Activated CD4-positive, alpha-beta memory T cell treated with anti-CD3 and anti-CD28 coated beads for 36 hours (primary cell): ENCODE measurements around the gene SRGAP1. TPM values are rescaled to one million over a fixed set of nuclear protein-coding genes. Genes with fewer than 3 reads are reported as not detected.

ENCODE experiments used
- CTCF ChIA-PET: fragments of 350-600 bp; sonication (Branson Sonifier 250); formaldehyde crosslinking; loops from one replicate; lab custom pipeline; 2021; ENCODE audit warnings: antibody characterized with exemption, inconsistent platforms; lab: Charles Lee
- POLR2A ChIA-PET: fragments of 350-600 bp; sonication (Branson Sonifier 250); formaldehyde crosslinking; loops from one replicate; lab custom pipeline; 2021; ENCODE audit warnings: antibody characterized with exemption; lab: Charles Lee
- DNase-seq: peaks from one replicate; pipeline ENCODE4 v3.0.0-alpha.2; 2020
- H3K27ac Mint-ChIP-seq: one replicate; pipeline ENCODE4 v1.8.0; 2021; ENCODE audit warnings: mixed read lengths
- H3K27me3 Mint-ChIP-seq: one replicate; pipeline ENCODE4 v1.8.0; 2021; ENCODE audit warnings: mixed read lengths
- H3K36me3 Mint-ChIP-seq: one replicate; pipeline ENCODE4 v1.8.0; 2021; ENCODE audit warnings: mixed read lengths
- H3K4me1 Mint-ChIP-seq: one replicate; pipeline ENCODE4 v1.8.0; 2021; ENCODE audit warnings: low read depth, mixed read lengths
- H3K4me3 Mint-ChIP-seq: one replicate; pipeline ENCODE4 v1.8.0; 2021; ENCODE audit warnings: mild to moderate bottlenecking, mixed read lengths
- H3K9me3 Mint-ChIP-seq: one replicate; pipeline ENCODE4 v1.8.0; 2021; ENCODE audit warnings: mixed read lengths
- intact Hi-C: fragments of 100-400 bp; cut with micrococcal nuclease; formaldehyde crosslinking; loops from one replicate; pipeline ENCODE4 v1.15.1; 2023
- total RNA-seq, 2 experiments: library from RNA; stranded (reverse); gene quantifications; one replicate each; pipeline ENCODE4 v1.2.3, GENCODE V29; 2021

Gene SRGAP1
- total RNA-seq, 2 experiments from 2014 or later: 0.10 to 0.12 TPM

- Mint-ChIP-seq H3K4me3 (no peak overlapping the region), H3K4me1 (no peaks in the 10 kb centered on the region), H3K9me3 (no peaks in the 10 kb centered on the region), H3K27me3 (peaks cover 9% of the 10 kb centered on the region), H3K27ac (no peak overlapping the region), H3K36me3 (no peaks in the 10 kb centered on the region)
- POLR2A ChIA-PET: no interaction called here
- no peak for DNase-seq
- CTCF ChIA-PET: no interaction called here
- intact Hi-C loops: no loop called here
These were observed 86.5 kb downstream of the SRGAP1 start for GRCh38 chr12:63930971-63931370.

GRCh38 chr12:63931703-63932102, 87.2 kb downstream of the SRGAP1 start:
- Mint-ChIP-seq H3K36me3 (no peaks in the 10 kb centered on the region), H3K9me3 (no peaks in the 10 kb centered on the region), H3K27me3 (peaks cover 9% of the 10 kb centered on the region), H3K4me3 (no peak overlapping the region), H3K4me1 (no peaks in the 10 kb centered on the region), H3K27ac (no peak overlapping the region)
- no peak for DNase-seq
- ChIA-PET CTCF (no interaction called here), POLR2A (no interaction called here)
- intact Hi-C loops: no loop called here

GRCh38 chr12:63934936-63935335, 90.4 kb downstream of the SRGAP1 start:
- ChIA-PET POLR2A (no interaction called here), CTCF (no interaction called here)
- peaks cover 9% of the 10 kb centered on the region for H3K27me3 Mint-ChIP-seq
- no peaks in the 10 kb centered on the region for H3K36me3 Mint-ChIP-seq
- no peaks in the 10 kb centered on the region for H3K9me3 Mint-ChIP-seq
- no peak overlapping the region for H3K4me3 Mint-ChIP-seq
- no peak overlapping the region for H3K27ac Mint-ChIP-seq
- no peak for DNase-seq
- H3K4me1 Mint-ChIP-seq: no peaks in the 10 kb centered on the region
- intact Hi-C loops: no loop called here

- Mint-ChIP-seq H3K27ac (no peak overlapping the region), H3K36me3 (no peaks in the 10 kb centered on the region), H3K4me3 (no peak overlapping the region), H3K4me1 (no peaks in the 10 kb centered on the region), H3K9me3 (no peaks in the 10 kb centered on the region), H3K27me3 (peaks cover 9% of the 10 kb centered on the region)
- intact Hi-C loops: no loop called here
- DNase-seq: no peak
- ChIA-PET POLR2A (no interaction called here), CTCF (no interaction called here)
These were observed 90.9 kb downstream of the SRGAP1 start for GRCh38 chr12:63935361-63935760.

GRCh38 chr12:63937378-63938316, 93.1 kb downstream of the SRGAP1 start:
- no peaks in the 10 kb centered on the region for H3K36me3 Mint-ChIP-seq
- no peak overlapping the region for H3K4me3 Mint-ChIP-seq
- H3K4me1 Mint-ChIP-seq: no peaks in the 10 kb centered on the region
- ChIA-PET CTCF (no interaction called here), POLR2A (no interaction called here)
- H3K9me3 Mint-ChIP-seq: no peaks in the 10 kb centered on the region
- intact Hi-C loops: no loop called here
- DNase-seq: no peak
- H3K27me3 Mint-ChIP-seq: peaks cover 3% of the 10 kb centered on the region
- H3K27ac Mint-ChIP-seq: no peak overlapping the region

GRCh38 chr12:63940310-63941005, 96.0 kb downstream of the SRGAP1 start:
- ChIA-PET CTCF (no interaction called here), POLR2A (no interaction called here)
- H3K4me1 Mint-ChIP-seq: no peaks in the 10 kb centered on the region
- no peaks in the 10 kb centered on the region for H3K36me3 Mint-ChIP-seq
- DNase-seq: no peak
- intact Hi-C loops: no loop called here
- no peaks in the 10 kb centered on the region for H3K27me3 Mint-ChIP-seq
- H3K4me3 Mint-ChIP-seq: no peak overlapping the region
- H3K9me3 Mint-ChIP-seq: no peaks in the 10 kb centered on the region
- H3K27ac Mint-ChIP-seq: no peak overlapping the region

- no peaks in the 10 kb centered on the region for H3K36me3 Mint-ChIP-seq
- ChIA-PET POLR2A (no interaction called here), CTCF (no interaction called here)
- no peaks in the 10 kb centered on the region for H3K27me3 Mint-ChIP-seq
- no peak overlapping the region for H3K4me3 Mint-ChIP-seq
- DNase-seq: no peak
- H3K9me3 Mint-ChIP-seq: no peaks in the 10 kb centered on the region
- peaks cover 2% of the 10 kb centered on the region for H3K4me1 Mint-ChIP-seq
- H3K27ac Mint-ChIP-seq: no peak overlapping the region
- intact Hi-C loops: no loop called here
These were observed 96.8 kb downstream of the SRGAP1 start for GRCh38 chr12:63941166-63941800.

- intact Hi-C loops: no loop called here
- Mint-ChIP-seq H3K4me3 (no peak overlapping the region), H3K9me3 (no peaks in the 10 kb centered on the region), H3K4me1 (peaks cover 2% of the 10 kb centered on the region), H3K27me3 (no peaks in the 10 kb centered on the region), H3K36me3 (no peaks in the 10 kb centered on the region), H3K27ac (no peak overlapping the region)
- no peak for DNase-seq
- ChIA-PET POLR2A (no interaction called here), CTCF (interaction anchor here (0.6 kb wide), 1 partner anchor 105 kb away, joined by 3 read pairs; no protein-coding TSS in a partner anchor)
These were observed 97.4 kb downstream of the SRGAP1 start for GRCh38 chr12:63941879-63942278.

GRCh38 chr12:63942464-63943241, 98.2 kb downstream of the SRGAP1 start:
- H3K27ac Mint-ChIP-seq: no peak overlapping the region
- H3K36me3 Mint-ChIP-seq: no peaks in the 10 kb centered on the region
- H3K4me1 Mint-ChIP-seq: peaks cover 2% of the 10 kb centered on the region
- H3K4me3 Mint-ChIP-seq: no peak overlapping the region
- intact Hi-C loops: no loop called here
- ChIA-PET POLR2A (no interaction called here), CTCF (no interaction called here)
- H3K9me3 Mint-ChIP-seq: no peaks in the 10 kb centered on the region
- H3K27me3 Mint-ChIP-seq: no peaks in the 10 kb centered on the region
- no peak for DNase-seq

GRCh38 chr12:63944034-63944579, 99.6 kb downstream of the SRGAP1 start:
- Mint-ChIP-seq H3K27me3 (no peaks in the 10 kb centered on the region), H3K27ac (no peak overlapping the region), H3K9me3 (no peaks in the 10 kb centered on the region), H3K4me1 (peaks cover 2% of the 10 kb centered on the region), H3K4me3 (no peak overlapping the region), H3K36me3 (no peaks in the 10 kb centered on the region)
- ChIA-PET CTCF (no interaction called here), POLR2A (no interaction called here)
- DNase-seq: no peak
- intact Hi-C loops: no loop called here

GRCh38 chr12:63944586-63945228, 100.2 kb downstream of the SRGAP1 start:
- CTCF ChIA-PET: no interaction called here
- no peak overlapping the region for H3K4me3 Mint-ChIP-seq
- H3K36me3 Mint-ChIP-seq: no peaks in the 10 kb centered on the region
- intact Hi-C loops: no loop called here
- no peak overlapping the region for H3K27ac Mint-ChIP-seq
- no peaks in the 10 kb centered on the region for H3K9me3 Mint-ChIP-seq
- DNase-seq: no peak
- no peaks in the 10 kb centered on the region for H3K27me3 Mint-ChIP-seq
- POLR2A ChIA-PET: no interaction called here
- H3K4me1 Mint-ChIP-seq: peaks cover 2% of the 10 kb centered on the region
